Activated T-helper 1 cell treated with anti-CD3 and anti-CD28 coated beads, Interleukin-12 subunit alpha, Interleukin-12 subunit beta, Interleukin-2, Interleukin-4 antibody, amounts not matched to agents 30 ng/mL and 10 ng/mL and 1 ng/mL, durations not matched to agents 14 hours and 24 hours and 36 hours (primary cell): ENCODE measurements around the gene VSTM2B. TPM values are rescaled to one million over a fixed set of nuclear protein-coding genes. Genes with fewer than 3 reads are reported as not detected.

ENCODE experiments used
- DNase-seq: peaks from one replicate; pipeline ENCODE4 v3.0.0; 2021; ENCODE audit warnings: low spot score
- H3K27ac Mint-ChIP-seq: one replicate; pipeline ENCODE4 v1.8.0; 2021; ENCODE audit warnings: mild to moderate bottlenecking, mixed read lengths
- H3K27me3 Mint-ChIP-seq: one replicate; pipeline ENCODE4 v1.8.0; 2022; ENCODE audit warnings: mild to moderate bottlenecking, moderate library complexity, mixed read lengths; ENCODE audit not compliant: insufficient read depth
- H3K36me3 Mint-ChIP-seq: one replicate; pipeline ENCODE4 v1.8.0; 2021; ENCODE audit warnings: low read depth, mixed read lengths
- H3K4me1 Mint-ChIP-seq: one replicate; pipeline ENCODE4 v1.8.0; 2021; ENCODE audit warnings: low read depth, mixed read lengths
- H3K4me3 Mint-ChIP-seq: one replicate; pipeline ENCODE4 v1.8.0; 2021; ENCODE audit warnings: mild to moderate bottlenecking, moderate library complexity, mixed read lengths
- H3K9me3 Mint-ChIP-seq: one replicate; pipeline ENCODE4 v1.8.0; 2021; ENCODE audit warnings: mixed read lengths
- intact Hi-C: fragments of 100-400 bp; cut with micrococcal nuclease; formaldehyde crosslinking; loops from one replicate; pipeline ENCODE4 v1.15.1; 2024
- total RNA-seq: library from RNA; stranded (reverse); gene quantifications from 2 replicates; pipeline ENCODE4 v1.2.3, GENCODE V29; 2022

The VSTM2B gene
- total RNA-seq, 1 donor from 2014 or later = not detected

DNA sequence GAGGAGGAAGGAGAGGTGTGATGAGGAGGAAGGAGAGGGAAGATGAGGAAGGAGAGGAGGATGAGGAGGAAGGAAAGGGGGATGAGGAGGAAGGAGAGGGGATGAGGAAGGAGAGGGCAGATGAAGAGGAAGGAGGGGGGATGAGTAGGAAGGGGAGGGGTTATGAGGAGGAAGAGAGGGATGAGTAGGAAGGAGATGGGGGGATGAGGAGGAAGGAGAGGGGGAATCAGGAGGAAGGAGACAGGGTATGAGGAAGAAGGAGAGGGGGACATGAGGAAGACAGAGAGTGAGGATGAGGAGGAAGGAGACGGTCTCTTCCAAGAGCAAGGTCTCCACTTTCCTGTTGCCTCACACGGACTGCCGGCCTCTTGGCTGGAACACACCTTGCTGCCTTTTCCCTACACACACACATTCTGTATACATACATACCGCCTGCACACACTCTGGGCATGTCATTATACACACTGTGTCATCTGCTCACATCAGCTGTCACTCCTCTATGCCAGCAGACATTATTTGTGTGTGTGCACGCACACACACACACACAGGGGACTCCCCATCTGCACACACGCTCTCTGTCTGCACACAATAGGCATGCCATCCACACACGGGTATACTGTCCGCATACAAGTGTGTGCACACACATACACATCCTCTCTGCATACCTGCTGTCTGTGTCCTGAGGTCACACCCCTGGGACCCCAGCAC, 11.1 kb upstream of the VSTM2B start:
- Mint-ChIP-seq H3K27me3 (peaks cover 7% of the 10 kb centered on the region), H3K36me3 (no peaks in the 10 kb centered on the region), H3K4me1 (no peaks in the 10 kb centered on the region), H3K4me3 (no peak overlapping the region), H3K9me3 (no peaks in the 10 kb centered on the region), H3K27ac (no peak overlapping the region)
- DNase-seq = no peak
- intact Hi-C loops = no loop called here

DNA sequence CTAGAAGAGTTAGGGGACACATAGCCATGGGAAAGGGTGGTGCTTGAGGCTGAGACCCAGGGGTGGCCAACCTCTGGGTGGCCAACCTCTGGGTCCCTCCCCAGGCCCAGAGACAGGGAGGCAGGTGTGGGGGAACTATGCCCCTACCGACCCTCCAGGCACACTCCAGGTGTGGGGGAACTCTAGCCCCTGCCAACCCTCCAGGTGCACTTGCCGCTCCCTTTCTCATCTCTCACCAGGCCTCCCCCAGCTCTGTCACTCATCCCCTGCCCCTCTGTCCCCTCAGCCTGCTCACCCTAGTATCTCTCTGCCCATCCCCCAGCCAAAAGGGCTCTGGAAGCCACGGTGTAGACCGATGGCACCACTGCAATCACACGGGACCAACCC, 10.6 kb upstream of the VSTM2B start:
- H3K27me3 Mint-ChIP-seq = peaks cover 11% of the 10 kb centered on the region
- no peak overlapping the region for H3K4me3 Mint-ChIP-seq
- no peaks in the 10 kb centered on the region for H3K4me1 Mint-ChIP-seq
- intact Hi-C loops = no loop called here
- no peak for DNase-seq
- H3K36me3 Mint-ChIP-seq = no peaks in the 10 kb centered on the region
- H3K9me3 Mint-ChIP-seq = no peaks in the 10 kb centered on the region
- H3K27ac Mint-ChIP-seq = no peak overlapping the region

DNA sequence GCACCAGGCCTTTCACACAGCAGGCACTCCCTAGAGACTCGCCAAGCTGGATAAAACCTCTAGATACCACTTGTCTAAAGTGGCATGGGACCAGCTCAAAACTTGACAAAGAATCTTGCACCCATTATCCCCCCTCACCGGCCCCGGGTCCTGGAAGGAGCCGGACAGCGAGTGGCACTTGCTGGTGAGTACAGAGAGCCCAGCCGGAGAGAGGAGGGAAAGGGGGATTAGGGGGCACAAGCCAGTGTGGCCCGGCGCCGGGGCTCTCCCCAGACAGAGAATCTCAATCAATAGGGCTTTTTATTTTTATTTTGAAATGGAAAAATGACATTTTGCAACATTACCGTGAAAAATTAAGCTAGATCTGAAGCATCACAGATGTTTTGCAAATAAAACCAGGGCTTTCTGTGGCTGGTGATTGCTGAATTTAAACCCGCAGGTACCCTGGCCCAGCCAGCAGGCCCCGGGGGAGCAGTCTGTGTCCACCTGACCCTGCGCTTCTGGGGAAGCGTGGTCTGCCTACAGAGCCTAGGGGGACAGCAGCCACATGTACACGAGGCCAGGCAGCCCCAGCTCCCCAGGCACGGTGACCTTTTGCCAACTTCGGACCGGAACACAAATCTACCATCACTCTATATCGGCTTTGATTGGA, 10.0 kb upstream of the VSTM2B start:
- Mint-ChIP-seq H3K4me3 (no peak overlapping the region), H3K27ac (no peak overlapping the region), H3K36me3 (no peaks in the 10 kb centered on the region), H3K4me1 (no peaks in the 10 kb centered on the region), H3K27me3 (peaks cover 11% of the 10 kb centered on the region), H3K9me3 (no peaks in the 10 kb centered on the region)
- no peak for DNase-seq
- intact Hi-C loops = no loop called here

DNA sequence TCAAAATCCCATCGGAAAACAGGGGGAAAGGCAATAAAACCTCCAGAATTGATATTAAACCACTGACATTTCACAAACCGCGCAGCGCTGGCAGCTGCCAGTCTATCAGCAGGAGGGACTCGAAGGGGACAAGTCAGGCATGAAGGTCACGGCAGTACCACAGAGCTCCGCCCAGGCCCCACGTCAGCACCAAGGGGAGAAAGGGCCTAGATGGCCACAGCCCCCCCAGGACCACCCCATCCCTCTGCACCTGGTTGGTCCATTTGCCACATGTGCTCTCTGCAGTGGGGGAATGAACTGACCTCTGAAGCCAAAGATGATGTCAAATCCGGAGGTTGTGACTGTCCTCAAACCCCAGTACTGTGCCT, 9.5 kb upstream of the VSTM2B start:
- Mint-ChIP-seq H3K4me3 (no peak overlapping the region), H3K27me3 (peaks cover 11% of the 10 kb centered on the region), H3K36me3 (no peaks in the 10 kb centered on the region), H3K9me3 (no peaks in the 10 kb centered on the region), H3K4me1 (no peaks in the 10 kb centered on the region), H3K27ac (no peak overlapping the region)
- intact Hi-C loops = no loop called here
- no peak for DNase-seq

DNA sequence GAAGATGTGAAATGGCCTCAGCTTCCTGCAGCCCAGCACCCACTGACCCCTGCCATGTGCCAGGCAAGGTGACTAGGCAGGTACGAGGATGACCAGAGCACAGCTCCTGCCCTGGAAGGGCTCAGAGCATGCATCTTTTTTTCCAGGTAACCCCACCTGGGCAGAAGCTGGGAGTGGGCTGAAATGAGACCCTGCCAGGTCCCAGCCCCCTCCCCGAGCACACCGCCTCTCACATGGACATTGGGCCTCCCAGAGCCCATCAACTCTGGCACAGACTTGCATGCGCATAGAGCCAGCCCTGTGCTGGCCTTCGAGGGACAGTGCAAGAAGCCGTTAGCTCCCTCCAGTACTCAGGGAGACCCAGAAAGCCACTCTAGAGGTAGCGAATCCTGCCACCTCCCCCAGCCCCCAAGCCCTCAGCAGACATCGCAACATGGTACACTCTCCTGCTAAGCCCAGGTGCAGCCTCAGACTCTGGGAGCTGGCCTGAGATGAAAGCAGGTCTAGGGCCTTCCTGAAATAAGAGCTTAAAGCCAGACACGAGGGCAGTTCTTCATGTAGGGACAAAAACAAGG, 8.9 kb upstream of the VSTM2B start:
- H3K9me3 Mint-ChIP-seq = no peaks in the 10 kb centered on the region
- no peaks in the 10 kb centered on the region for H3K4me1 Mint-ChIP-seq
- intact Hi-C loops = no loop called here
- DNase-seq = no peak
- H3K27ac Mint-ChIP-seq = no peak overlapping the region
- peaks cover 14% of the 10 kb centered on the region for H3K27me3 Mint-ChIP-seq
- H3K36me3 Mint-ChIP-seq = no peaks in the 10 kb centered on the region
- no peak overlapping the region for H3K4me3 Mint-ChIP-seq

DNA sequence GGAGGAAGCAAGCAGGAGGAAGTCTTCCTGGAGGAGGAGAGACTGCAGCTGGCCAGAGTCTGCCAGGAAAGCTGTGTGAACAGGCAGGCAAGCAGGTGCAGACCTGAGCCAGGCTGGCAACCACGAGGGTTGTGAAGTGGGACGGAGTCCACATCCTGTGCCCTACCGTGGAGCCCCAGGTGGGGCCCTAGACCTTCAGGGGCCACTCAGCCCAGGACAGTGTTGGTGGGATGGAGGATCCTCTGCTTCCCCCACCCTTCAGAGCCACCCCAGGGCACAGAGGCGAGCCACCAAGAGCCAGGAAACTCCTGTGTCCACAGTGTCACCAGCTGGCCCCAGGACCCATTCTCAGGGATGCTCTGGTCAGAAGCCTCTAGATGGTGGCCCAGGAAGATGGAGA, 8.4 kb upstream of the VSTM2B start:
- H3K27ac Mint-ChIP-seq = no peak overlapping the region
- H3K36me3 Mint-ChIP-seq = no peaks in the 10 kb centered on the region
- no peak overlapping the region for H3K4me3 Mint-ChIP-seq
- no peak for DNase-seq
- intact Hi-C loops = no loop called here
- no peaks in the 10 kb centered on the region for H3K9me3 Mint-ChIP-seq
- H3K27me3 Mint-ChIP-seq = peaks cover 18% of the 10 kb centered on the region
- H3K4me1 Mint-ChIP-seq = no peaks in the 10 kb centered on the region

DNA sequence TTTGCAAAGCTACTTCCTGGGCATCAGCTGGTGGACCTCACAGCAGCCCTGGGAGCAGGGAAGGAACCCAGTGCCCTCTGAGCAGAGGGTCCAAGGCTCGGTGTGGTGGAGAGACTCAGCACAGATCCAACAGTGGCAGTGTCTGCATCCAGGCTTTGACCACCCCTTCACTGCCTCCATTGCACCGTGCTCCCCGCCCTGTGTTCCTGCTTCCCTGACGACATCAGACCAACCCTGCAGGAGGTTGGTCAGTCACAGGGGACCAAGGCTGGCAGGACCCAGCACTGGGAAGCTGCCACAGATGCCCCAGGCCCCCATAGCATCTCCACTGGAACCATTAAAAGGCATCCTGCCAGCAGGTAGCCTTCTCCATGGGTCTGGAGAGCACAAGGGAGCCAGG, 7.8 kb upstream of the VSTM2B start:
- Mint-ChIP-seq H3K4me3 (no peak overlapping the region), H3K27me3 (peaks cover 21% of the 10 kb centered on the region), H3K9me3 (no peaks in the 10 kb centered on the region), H3K27ac (no peak overlapping the region), H3K4me1 (no peaks in the 10 kb centered on the region), H3K36me3 (no peaks in the 10 kb centered on the region)
- no peak for DNase-seq
- intact Hi-C loops = no loop called here

DNA sequence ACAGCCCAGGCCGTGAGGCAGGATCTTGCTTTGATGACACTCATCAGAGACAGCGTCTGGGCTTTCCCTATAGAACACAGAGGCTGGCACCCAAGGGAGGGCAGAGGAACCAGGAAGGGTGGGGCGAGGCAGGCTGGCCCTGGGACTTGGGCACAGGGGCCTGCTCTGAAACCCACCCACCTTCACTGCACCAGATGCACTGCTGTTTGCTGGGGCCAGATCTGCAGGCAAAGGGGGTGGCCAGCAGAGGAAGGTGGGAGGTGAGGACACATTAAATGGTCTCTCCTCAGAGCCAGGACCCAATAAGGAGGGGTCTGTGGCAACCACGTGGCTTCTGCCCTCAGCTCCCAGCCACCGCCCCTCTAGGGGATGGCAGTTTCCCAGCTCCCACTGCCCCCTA, 6.6 kb upstream of the VSTM2B start:
- Mint-ChIP-seq H3K27me3 (peaks cover 32% of the 10 kb centered on the region), H3K36me3 (no peaks in the 10 kb centered on the region), H3K27ac (no peak overlapping the region), H3K9me3 (no peaks in the 10 kb centered on the region), H3K4me1 (no peaks in the 10 kb centered on the region), H3K4me3 (no peak overlapping the region)
- intact Hi-C loops = no loop called here
- DNase-seq = no peak

DNA sequence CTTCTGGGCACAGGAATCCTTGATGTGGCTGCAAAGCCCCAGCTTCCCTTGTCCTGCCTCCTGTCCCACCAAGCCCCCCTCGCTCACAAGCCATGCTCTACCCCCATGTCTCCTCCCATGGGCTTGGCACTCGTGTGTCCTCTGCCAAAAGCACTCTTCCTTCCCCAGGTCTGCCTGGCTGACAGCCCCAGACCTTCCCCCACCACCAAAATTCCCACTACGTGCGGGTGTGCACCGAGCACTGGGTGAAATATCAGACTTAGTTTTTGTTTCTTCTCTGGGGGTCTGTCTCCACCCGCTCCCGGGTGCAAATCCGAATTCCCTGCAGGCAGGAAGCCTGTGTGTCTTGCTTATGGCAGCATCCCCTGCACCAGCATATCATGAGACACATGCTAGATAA, 5.9 kb upstream of the VSTM2B start:
- Mint-ChIP-seq H3K9me3 (no peaks in the 10 kb centered on the region), H3K4me1 (no peaks in the 10 kb centered on the region)

DNA sequence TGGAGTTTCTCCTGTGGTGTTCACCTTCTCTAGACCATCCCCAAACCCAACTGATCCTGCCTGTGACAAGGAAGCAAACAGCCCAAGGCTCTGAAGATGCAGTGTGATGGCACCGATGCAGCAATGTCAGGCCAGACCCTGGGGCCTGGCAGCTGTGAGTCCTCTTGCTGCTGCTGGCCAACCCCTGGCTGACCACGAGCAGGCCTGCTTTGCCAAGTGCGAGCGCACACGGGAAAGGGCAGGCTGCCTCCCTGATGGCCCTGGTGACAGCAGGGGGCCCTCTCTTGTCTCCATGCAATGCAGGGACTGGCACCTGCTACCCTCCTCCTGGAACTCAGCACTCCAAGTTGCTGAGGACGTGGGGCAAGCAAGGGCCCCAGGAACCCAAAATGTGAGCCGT, 5.4 kb upstream of the VSTM2B start:
- Mint-ChIP-seq H3K4me3 (no peak overlapping the region), H3K9me3 (no peaks in the 10 kb centered on the region), H3K4me1 (no peaks in the 10 kb centered on the region), H3K27ac (no peak overlapping the region), H3K36me3 (no peaks in the 10 kb centered on the region), H3K27me3 (peaks cover 41% of the 10 kb centered on the region)
- intact Hi-C loops = no loop called here
- no peak for DNase-seq

More for the DNA sequence above, 5.9 kb upstream of the VSTM2B start:
- no peak overlapping the region for H3K4me3 Mint-ChIP-seq
- no peak overlapping the region for H3K27ac Mint-ChIP-seq
- intact Hi-C loops = no loop called here
- H3K36me3 Mint-ChIP-seq = no peaks in the 10 kb centered on the region
- no peak for DNase-seq
- H3K27me3 Mint-ChIP-seq = peaks cover 39% of the 10 kb centered on the region

DNA sequence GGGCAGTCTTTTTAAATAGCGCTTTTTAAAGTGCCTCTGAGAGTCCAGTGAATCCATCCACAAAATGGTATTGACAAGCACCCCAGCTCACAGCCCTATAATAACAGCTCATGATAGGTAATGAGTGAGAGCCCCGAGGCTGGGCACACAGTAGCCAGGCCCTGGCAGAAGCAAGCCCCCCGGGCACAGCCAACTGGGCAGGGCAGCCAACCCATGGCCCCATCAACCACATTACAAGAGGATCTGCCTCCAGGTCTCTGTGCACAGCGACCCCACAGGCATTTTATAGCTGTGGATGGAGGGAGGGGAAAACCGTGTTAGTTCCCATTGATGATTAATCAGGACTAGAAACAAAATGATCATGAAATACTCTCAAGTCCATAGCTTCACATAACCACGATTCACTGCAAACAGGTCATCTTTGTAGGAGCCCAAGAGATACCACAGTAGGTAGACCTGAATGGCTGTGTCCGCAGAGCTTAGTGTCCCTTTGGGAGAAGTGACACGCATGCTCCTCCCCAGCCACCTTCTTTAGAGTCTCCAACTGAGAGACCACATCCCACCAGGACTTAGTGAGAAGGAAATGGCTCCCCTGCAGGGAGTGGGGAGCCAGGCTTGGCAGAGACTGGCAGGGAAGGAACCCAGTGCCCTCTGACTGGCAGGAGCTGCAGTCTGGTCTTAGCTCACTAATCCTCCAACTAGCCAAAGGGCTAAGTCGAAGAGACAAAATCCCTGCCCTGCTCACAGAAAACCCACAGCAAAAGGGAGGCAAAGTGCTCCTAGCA, 4.3 kb upstream of the VSTM2B start:
- H3K27me3 Mint-ChIP-seq = peaks cover 43% of the 10 kb centered on the region
- intact Hi-C loops = no loop called here

DNA sequence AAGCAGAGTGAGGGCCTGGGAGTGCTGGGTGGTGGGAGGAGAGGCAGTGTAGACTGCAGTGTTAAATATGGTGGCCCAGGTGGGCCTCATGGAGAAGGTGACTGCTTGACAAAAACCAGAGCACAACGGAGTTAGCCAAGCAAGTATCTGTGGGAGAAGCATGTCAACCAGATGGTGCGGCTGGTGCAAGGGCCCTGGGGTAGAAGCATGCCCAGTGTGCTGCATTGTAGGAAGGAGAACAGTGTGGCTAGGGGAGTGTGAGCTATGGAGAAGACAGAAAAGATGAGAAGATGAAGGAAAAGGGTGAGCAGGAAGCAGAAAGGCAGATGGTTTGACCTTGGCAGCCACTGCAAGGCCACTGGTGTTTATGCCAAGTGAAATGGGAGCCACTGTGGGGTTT, 2.2 kb upstream of the VSTM2B start:
- no peaks in the 10 kb centered on the region for H3K9me3 Mint-ChIP-seq
- peaks cover 53% of the 10 kb centered on the region for H3K27me3 Mint-ChIP-seq
- intact Hi-C loops = no loop called here

More for the DNA sequence above, 4.3 kb upstream of the VSTM2B start:
- Mint-ChIP-seq H3K9me3 (no peaks in the 10 kb centered on the region), H3K36me3 (no peaks in the 10 kb centered on the region), H3K4me1 (no peaks in the 10 kb centered on the region), H3K4me3 (no peak overlapping the region), H3K27ac (no peak overlapping the region)
- DNase-seq = no peak

More for the DNA sequence above, 2.2 kb upstream of the VSTM2B start:
- H3K4me1 Mint-ChIP-seq = peaks cover 11% of the 10 kb centered on the region
- peaks cover 2% of the 10 kb centered on the region for H3K36me3 Mint-ChIP-seq
- no peak overlapping the region for H3K27ac Mint-ChIP-seq
- no peak for DNase-seq
- H3K4me3 Mint-ChIP-seq = no peak overlapping the region
